SH-SY5Y (cell line): ENCODE data around the gene SCEL.

Source experiments
- GATA2 ChIP-seq: IDR thresholded peaks from 2 replicates; pipeline ENCODE4 v1.6.1; 2011; ENCODE audit warnings: mild to moderate bottlenecking, low read depth, low read length
- GATA3 ChIP-seq: IDR thresholded peaks from 2 replicates; pipeline ENCODE4 v1.6.1; 2011; ENCODE audit warnings: low read depth, mild to moderate bottlenecking, low read length, moderate library complexity

GRCh38 chr13:77503398-77503797 lies 32.1 kb upstream of the SCEL start:
- TF ChIP-seq GATA3, result no peak
- TF ChIP-seq GATA2, result no peak
